ENCODE results near the gene B3GNT2.

The B3GNT2 gene

DNA sequence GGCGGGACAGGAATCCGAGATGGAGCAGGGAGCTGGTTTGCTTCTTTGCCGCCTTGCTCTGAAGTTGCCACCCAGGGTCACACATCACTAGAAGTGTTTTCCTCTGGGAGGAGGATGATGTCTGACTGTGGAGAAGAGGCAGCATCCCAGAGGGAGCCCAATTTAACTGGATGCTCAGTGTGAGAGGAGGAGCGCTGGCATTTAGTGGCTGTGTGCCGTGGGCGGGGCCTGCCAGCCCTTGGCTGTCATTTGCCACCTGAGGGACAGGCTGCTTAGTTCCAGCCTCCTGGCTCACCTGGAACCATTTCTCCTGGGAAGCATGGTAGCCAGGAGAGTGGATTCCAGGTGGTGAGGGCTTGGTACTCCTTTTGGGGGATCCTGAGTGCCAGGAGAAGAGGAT lies 9.6 kb downstream of the B3GNT2 start:
- no peak for DNase-seq (ENCODE audit: low read depth)

GRCh38 chr2:62206024-62206423 lies 10.1 kb downstream of the B3GNT2 start:
- no peak for DNase-seq (ENCODE audit: low read depth)

- no peak for DNase-seq (ENCODE audit: low read depth)
Observed at GRCh38 chr2:62207491-62207890, 11.6 kb downstream of the B3GNT2 start.

- no peak for DNase-seq (ENCODE audit: low read depth)
Observed at GRCh38 chr2:62208074-62208757, 12.3 kb downstream of the B3GNT2 start.

GRCh38 chr2:62208758-62209114 lies 12.8 kb downstream of the B3GNT2 start:
- no peak for DNase-seq (ENCODE audit: low read depth)

DNA sequence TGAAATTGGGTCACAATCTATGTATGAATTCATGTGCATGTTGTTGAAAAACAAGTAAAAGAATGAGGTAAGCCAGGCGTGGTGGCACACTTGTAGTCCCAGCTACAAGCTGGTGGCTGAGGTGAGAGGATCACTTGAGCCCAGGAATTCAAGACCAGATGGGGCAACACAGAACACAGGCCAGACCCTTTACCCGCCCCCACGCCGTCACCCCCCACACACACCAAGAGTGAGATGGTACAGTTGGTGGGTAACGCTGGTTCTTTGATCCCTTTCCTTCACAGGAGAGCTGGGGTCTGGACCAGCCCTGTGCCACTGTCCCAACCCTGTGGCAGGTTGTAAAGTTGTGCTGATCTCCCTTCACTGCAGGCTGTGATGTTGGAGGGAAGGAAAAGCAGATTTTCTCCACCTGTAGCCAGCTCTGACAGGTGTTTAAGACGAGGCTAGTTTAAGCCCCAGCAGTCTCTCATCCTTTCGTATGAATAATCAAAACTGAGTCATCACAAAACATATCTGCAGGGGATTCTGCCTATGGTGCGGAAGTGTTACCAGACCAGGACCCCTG lies 13.6 kb downstream of the B3GNT2 start:
- DNase-seq (ENCODE audit: low read depth) = no peak

DNA sequence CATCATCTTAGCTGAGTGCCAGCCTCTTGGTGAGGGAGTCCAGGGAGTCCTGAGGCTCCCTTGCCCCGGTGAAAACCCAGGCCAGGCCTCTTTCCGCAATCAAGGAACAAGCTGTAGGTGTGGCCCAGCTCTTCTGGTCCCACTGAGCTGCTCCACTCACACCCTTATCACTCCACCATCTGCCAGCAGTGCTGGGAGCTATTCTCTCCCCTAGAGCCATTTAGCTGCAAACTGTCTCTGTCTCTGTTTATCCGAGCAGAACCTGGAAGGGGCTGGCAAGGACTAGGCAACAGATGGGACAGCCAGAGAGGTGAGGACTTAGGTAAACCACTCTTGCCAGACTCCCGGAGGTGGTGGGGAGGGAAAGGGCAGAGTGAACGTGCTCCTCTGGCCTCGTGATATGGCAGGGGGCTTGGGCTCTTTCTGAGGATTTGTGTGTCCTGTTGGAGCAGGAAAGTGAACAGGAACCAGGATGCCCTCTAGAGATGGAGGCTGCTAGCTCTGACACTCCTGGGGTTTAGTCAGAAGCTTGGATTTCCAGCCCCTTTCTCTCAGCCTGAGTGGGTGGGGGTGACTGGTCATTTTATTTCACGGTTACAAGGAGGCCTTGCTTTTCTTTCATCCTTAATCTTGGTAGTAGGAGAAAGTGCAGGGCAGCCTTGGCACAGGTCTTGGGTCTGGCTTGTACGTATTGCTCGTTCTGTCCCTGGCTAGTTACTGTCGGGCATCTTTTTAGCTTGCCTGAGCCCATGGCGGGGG lies 19.6 kb downstream of the B3GNT2 start:
- no peak for DNase-seq (ENCODE audit: low read depth)

- no peak for DNase-seq (ENCODE audit: low read depth)
Observed at GRCh38 chr2:62216113-62216512, 20.2 kb downstream of the B3GNT2 start.

DNA sequence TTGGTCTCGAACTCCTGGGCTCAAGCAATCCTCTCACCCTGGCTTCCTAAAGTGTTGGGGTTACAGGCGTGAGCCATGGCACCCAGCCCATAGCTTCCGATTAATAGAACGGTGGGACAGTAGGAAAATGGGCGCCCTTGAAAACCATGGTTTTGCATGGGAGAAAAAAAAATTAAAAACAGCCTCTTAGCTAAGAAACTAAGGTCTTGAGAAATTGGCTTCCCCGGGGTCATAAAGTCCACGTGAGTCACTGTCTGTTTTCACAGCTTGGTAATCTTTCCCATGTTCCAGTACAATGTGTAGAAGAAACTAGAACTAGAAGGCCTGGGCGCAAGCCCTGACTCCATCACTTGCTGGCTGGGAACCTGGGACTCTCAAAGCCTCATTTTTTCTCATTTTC lies 20.7 kb downstream of the B3GNT2 start:
- DNase-seq (ENCODE audit: low read depth) = no peak

- DNase-seq (ENCODE audit: low read depth) = no peak
Observed at GRCh38 chr2:62217421-62217820, 21.5 kb downstream of the B3GNT2 start.

DNA sequence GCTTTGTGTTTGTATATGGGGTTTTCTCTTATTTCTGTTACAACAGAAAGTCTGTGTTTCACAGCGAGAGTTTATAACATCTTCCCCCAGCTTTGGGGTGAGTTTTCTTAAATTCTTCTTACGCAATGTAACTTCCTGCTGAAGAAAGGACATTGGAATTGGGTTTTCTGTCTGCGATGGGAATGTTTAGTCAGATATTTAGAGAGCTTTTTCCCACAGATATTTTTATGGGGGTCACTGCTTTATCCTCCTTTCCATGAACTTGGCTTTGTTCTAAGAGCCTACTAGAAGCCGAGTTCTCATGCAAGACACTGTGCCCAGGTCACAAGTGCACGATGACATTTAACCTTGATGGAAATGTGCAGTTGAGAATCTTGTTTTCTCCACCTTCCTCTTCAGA lies 22.1 kb downstream of the B3GNT2 start:
- DNase-seq (ENCODE audit: low read depth) = no peak

DNA sequence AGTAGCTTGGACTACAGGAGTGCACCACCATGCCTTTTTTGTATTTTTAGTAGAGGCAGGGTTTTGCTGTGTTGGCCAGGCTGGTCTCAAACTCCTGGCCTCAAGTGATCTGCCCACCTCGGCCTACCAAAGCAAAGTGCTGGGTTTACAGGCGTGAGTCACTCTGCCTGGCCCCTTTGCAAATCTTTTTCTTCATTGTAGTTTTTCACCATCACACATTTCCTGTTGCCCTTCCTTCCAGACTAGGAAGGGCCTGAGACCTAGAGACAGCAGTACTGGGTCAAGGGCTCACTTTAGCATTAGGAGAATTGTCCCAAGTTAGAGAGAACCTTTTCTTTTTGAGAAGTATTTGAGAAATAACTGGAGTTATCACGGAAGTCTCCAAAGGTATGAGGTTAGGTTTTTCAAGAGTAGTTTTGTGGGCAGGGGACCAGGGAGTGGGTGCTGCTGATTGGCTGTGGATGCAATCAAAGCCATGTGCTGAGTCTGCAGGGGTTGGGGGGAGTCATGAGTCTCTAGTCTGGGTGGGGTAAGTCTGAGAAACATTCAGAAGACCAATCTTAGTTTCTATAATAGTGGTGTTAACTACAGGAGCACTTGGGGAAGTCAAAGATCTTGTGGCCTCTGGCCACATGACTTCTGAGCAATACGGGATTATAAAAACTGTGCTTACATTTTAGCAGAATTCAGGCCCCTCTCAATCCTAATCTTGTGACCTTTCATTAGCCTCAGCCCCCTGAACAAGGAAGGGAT lies 23.7 kb downstream of the B3GNT2 start:
- no peak for DNase-seq (ENCODE audit: low read depth)

- no peak for DNase-seq (ENCODE audit: low read depth)
Observed at GRCh38 chr2:62221141-62221540, 25.2 kb downstream of the B3GNT2 start.

DNA sequence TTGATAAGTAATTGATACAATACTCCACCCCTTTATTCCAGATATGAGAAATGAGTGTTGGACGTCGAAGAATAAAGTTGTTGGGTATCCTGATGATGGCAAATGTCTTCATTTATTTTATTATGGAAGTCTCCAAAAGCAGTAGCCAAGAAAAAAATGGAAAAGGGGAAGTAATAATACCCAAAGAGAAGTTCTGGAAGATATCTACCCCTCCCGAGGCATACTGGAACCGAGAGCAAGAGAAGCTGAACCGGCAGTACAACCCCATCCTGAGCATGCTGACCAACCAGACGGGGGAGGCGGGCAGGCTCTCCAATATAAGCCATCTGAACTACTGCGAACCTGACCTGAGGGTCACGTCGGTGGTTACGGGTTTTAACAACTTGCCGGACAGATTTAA lies 26.3 kb downstream of the B3GNT2 start:
- DNase-seq (ENCODE audit: low read depth) = no peak

GRCh38 chr2:62222674-62223073 lies 26.8 kb downstream of the B3GNT2 start:
- no peak for DNase-seq (ENCODE audit: low read depth)

DNA sequence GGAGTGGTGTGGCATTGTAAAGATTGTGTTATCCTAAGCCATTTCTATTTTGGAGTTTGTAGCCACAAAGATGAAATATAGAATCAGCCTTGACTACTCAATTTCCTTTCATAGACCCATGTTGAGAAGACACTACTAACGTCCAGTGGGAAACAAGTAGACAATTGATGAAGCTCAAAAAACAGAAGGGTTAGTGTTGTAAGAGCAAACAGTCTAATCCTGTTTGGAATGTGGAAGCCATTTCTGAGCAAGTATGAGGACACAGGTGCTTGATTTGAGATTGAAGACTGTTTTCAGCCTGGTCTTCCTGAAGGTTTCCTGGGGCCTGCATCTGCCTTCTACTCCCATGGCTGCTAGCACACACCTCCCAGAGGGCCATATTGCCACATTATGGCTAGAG lies 29.1 kb downstream of the B3GNT2 start:
- DNase-seq (ENCODE audit: low read depth) = no peak

DNA sequence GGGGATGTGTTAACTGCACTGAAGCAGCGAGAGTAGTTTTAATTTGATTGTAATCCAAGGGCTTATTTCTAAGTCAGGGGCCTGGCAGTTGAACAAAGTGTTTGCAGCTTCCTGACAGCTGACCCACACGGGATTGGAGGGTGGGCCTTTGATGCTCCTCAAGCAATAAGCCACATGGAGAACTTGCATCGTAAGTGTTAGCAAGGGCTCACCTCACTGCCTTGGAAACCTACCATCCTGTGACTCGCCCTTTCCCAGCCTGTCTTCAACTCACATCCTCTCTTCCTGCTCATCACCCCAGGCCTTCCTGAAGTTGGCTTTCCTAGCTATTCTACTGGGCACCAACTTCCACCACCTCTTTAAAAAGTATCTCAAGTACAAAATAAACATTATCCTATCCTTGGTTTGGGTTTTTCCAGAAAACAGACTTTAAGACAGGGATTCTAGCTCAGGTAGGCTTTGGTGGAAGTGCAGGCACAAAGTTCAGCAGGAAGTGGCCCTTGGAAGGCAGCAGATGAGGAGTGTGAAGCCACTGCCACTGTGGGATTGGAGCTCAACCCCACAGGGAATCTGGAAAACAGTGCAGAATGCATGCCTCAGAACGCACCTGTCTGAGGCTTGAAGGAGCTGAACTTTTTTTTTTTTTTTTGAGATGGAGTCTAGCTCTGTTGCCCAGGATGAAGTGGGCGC lies 31.6 kb downstream of the B3GNT2 start:
- DNase-seq (ENCODE audit: low read depth) = no peak

- DNase-seq (ENCODE audit: low read depth) = no peak
Observed at GRCh38 chr2:62229082-62229605, 33.2 kb downstream of the B3GNT2 start.

- DNase-seq (ENCODE audit: low read depth) = no peak
Observed at GRCh38 chr2:62231541-62231940, 35.6 kb downstream of the B3GNT2 start.

DNA sequence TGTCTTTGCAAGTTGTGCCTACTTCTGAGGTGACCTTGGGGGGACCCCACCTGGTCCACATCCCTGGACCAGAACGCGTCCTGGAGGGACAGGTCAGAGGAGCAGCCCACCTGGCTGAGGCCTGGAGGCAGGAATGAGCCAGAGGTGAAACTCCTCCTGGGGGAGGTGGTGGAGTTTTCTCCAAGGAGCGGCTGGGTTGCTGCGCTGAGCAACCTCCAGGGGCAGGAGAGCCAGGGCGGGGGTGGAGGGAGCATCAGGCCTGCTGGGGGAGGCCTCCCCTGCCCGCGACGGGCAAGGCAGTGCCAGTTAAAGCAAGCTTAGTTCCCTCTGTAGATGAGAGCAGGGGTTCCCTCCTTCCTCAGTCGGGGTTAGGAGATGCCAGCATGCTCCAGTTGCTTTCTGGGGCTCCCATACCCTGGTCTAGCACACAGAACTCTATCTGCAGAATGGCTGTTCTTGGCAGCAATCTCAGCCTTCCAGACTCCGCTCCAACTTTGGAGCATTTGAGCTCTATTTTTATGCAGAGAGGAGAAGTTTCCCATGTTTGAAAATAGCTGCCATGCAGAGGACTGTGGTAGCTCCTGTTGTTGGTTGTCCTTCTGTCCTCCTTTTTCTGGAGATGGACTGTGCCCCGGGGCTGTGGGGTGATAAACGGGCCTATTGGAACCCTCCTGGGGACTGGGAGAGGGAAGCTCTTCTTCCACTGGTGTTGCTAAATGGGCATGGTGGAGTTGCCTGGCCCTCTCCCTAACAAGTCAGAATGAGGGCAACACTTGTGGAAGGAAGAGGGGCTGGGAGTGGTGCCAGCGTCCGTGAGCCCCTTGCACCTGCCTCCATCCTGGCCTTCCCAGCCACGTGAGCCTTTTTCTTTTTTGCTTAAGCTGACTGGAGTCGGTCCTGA lies 39.1 kb downstream of the B3GNT2 start:
- no peak for DNase-seq (ENCODE audit: low read depth)

- no peak for DNase-seq (ENCODE audit: low read depth)
Observed at GRCh38 chr2:62236499-62236898, 40.6 kb downstream of the B3GNT2 start.

Measured in stimulated activated CD4-positive, alpha-beta T cell treated with anti-CD3 and anti-CD28 coated beads, Interleukin-2, amount 100 ng/mL, for 4 hours (primary cell).